Activated T-helper 2 cell treated with anti-CD3 and anti-CD28 coated beads, Interferon-gamma antibody, Interleukin-2, Interleukin-4, amounts not matched to agents 10 μg/mL and 5 μg/mL and 100 μg/mL, durations not matched to agents 14 hours and 24 hours and 36 hours (primary cell): ENCODE measurements around the gene ARHGEF17. TPM values are rescaled to one million over a fixed set of nuclear protein-coding genes. Genes with fewer than 3 reads are reported as not detected.
"Not testable (repeated sequence)": the region's sequence is repeated elsewhere in the genome, so short reads cannot be mapped to it uniquely, and the experiment has no call there.

Experiments
- DNase-seq: peaks from one replicate; pipeline ENCODE4 v3.0.0; 2021; ENCODE audit warnings: low spot score
- H3K27ac Mint-ChIP-seq: one replicate; pipeline ENCODE4 v1.8.0; 2021; ENCODE audit warnings: mixed read lengths
- H3K27me3 Mint-ChIP-seq: one replicate; pipeline ENCODE4 v1.8.0; 2021; ENCODE audit warnings: low read depth, mixed read lengths
- H3K36me3 Mint-ChIP-seq: one replicate; pipeline ENCODE4 v1.8.0; 2021; ENCODE audit warnings: low read depth, mixed read lengths
- H3K4me1 Mint-ChIP-seq: one replicate; pipeline ENCODE4 v1.8.0; 2021; ENCODE audit warnings: low read depth, mixed read lengths
- H3K4me3 Mint-ChIP-seq: one replicate; pipeline ENCODE4 v1.8.0; 2021; ENCODE audit warnings: low read depth, mild to moderate bottlenecking, moderate library complexity, mixed read lengths
- H3K9me3 Mint-ChIP-seq: one replicate; pipeline ENCODE4 v1.8.0; 2021; ENCODE audit warnings: mixed read lengths
- intact Hi-C: fragments of 100-400 bp; cut with micrococcal nuclease; formaldehyde crosslinking; loops from one replicate; pipeline ENCODE4 v1.15.1; 2023
- total RNA-seq: library from RNA; stranded (reverse); gene quantifications from 2 replicates; pipeline ENCODE4 v1.2.3, GENCODE V29; 2022

The ARHGEF17 gene
- total RNA-seq, 1 donor from 2014 or later, result 0.30 TPM

- Mint-ChIP-seq H3K27ac (no peak overlapping the region), H3K36me3 (no peaks in the 10 kb centered on the region), H3K9me3 (no peaks in the 10 kb centered on the region), H3K4me3 (no peak overlapping the region), H3K27me3 (peaks cover 27% of the 10 kb centered on the region), H3K4me1 (no peaks in the 10 kb centered on the region)
- intact Hi-C loops, result no loop called here
- DNase-seq, result no peak
Observed at GRCh38 chr11:73269459-73270015, 38.5 kb upstream of the ARHGEF17 start.

DNA sequence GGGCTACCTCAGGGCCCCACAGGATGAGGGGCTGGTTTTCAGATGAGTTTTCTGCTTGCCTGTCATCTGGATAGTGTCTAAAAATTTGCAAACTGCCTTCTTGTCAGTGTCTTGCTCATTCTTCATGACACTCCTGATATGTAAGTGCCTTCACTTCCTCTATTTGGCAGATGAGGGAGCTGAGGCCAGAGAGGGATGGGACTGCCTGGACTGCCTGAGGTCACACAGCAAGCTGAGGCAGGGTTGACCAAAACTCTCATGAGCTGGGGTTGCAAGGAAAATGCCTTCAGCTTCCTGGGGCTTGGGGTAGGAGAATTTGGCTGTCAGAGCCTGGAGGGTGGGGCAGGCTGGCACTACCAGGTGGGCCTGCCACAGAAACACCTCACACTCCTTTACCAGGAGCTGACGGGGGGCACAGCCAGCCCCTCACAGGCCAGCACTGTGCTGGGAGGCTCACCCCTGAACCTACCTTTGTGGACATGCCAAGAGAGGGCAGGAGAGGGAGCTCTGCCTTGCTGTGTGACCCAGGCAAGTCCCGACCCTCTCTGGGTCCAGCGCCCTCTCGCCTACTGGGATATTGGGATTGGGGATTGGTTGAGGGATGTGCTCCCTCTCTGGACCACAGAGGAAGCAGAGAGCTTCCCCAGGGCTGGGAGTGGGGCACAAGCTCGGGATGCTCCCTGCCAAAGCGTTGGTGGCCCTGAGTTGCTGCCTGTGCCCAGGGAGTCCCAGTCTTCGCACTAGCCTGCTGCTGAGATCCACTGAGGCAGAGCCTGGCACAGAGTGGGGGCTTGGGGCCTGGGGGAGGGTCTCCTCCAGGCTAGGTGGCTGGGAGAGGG is 37.8 kb upstream of the ARHGEF17 start:
- intact Hi-C loops, result no loop called here
- no peak overlapping the region for H3K4me3 Mint-ChIP-seq
- no peak for DNase-seq
- no peak overlapping the region for H3K27ac Mint-ChIP-seq
- no peaks in the 10 kb centered on the region for H3K36me3 Mint-ChIP-seq
- H3K9me3 Mint-ChIP-seq, result no peaks in the 10 kb centered on the region
- H3K27me3 Mint-ChIP-seq, result peaks cover 22% of the 10 kb centered on the region
- H3K4me1 Mint-ChIP-seq, result no peaks in the 10 kb centered on the region

- H3K36me3 Mint-ChIP-seq, result no peaks in the 10 kb centered on the region
- peaks cover 20% of the 10 kb centered on the region for H3K27me3 Mint-ChIP-seq
- H3K27ac Mint-ChIP-seq, result no peak overlapping the region
- H3K9me3 Mint-ChIP-seq, result no peaks in the 10 kb centered on the region
- no peak overlapping the region for H3K4me3 Mint-ChIP-seq
- no peaks in the 10 kb centered on the region for H3K4me1 Mint-ChIP-seq
- intact Hi-C loops, result no loop called here
- no peak for DNase-seq
Observed at GRCh38 chr11:73270855-73271477, 37.1 kb upstream of the ARHGEF17 start.

DNA sequence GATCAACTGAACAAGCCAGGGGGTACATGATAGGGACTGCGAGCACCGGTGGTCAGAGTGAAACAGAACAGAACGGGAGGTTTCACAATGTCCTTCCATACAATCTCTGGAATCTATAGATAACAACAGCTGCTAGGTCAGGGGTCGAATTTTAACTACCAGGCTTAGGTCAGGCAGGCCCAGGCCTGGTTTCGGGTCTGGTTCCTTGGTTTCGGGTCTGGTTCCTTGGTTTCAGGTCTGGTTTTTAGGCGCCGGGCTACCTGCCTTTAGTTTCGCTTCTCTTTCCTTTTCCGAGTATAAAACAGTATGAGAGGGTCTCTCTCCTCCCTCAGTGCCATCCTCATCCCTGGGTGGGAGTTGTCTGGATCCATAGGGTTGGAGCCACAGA is 36.6 kb upstream of the ARHGEF17 start:
- H3K9me3 Mint-ChIP-seq, H3K4me1 Mint-ChIP-seq, H3K36me3 Mint-ChIP-seq, intact Hi-C loops, H3K4me3 Mint-ChIP-seq, H3K27ac Mint-ChIP-seq, DNase-seq: not testable (repeated sequence)
- H3K27me3 Mint-ChIP-seq, result peaks cover 20% of the 10 kb centered on the region

GRCh38 chr11:73271936-73272679 is 36.0 kb upstream of the ARHGEF17 start, which contains the start of gene P2RY6:
Gene P2RY6, plus strand, starts transcription at chr11:73272338. Its CDS starts 24,181 bp downstream, at chr11:73296519.
- H3K27ac Mint-ChIP-seq, result no peak within 1 kb of the TSS
- H3K36me3 Mint-ChIP-seq, result no peaks in the 10 kb centered on the region
- H3K27me3 Mint-ChIP-seq, result peaks cover 20% of the 10 kb centered on the region
- intact Hi-C loops, result no loop called here
- DNase-seq, result no peak
- no peaks in the 10 kb centered on the region for H3K4me1 Mint-ChIP-seq
- H3K4me3 Mint-ChIP-seq, result no peak within 1 kb of the TSS
- no peaks in the 10 kb centered on the region for H3K9me3 Mint-ChIP-seq

- H3K27me3 Mint-ChIP-seq, result peaks cover 18% of the 10 kb centered on the region
- no peaks in the 10 kb centered on the region for H3K9me3 Mint-ChIP-seq
- no peak for DNase-seq
- H3K4me1 Mint-ChIP-seq, result no peaks in the 10 kb centered on the region
- no peak overlapping the region for H3K4me3 Mint-ChIP-seq
- H3K27ac Mint-ChIP-seq, result no peak overlapping the region
- intact Hi-C loops, result no loop called here
- no peaks in the 10 kb centered on the region for H3K36me3 Mint-ChIP-seq
Observed at GRCh38 chr11:73272680-73273038, 35.4 kb upstream of the ARHGEF17 start.

DNA sequence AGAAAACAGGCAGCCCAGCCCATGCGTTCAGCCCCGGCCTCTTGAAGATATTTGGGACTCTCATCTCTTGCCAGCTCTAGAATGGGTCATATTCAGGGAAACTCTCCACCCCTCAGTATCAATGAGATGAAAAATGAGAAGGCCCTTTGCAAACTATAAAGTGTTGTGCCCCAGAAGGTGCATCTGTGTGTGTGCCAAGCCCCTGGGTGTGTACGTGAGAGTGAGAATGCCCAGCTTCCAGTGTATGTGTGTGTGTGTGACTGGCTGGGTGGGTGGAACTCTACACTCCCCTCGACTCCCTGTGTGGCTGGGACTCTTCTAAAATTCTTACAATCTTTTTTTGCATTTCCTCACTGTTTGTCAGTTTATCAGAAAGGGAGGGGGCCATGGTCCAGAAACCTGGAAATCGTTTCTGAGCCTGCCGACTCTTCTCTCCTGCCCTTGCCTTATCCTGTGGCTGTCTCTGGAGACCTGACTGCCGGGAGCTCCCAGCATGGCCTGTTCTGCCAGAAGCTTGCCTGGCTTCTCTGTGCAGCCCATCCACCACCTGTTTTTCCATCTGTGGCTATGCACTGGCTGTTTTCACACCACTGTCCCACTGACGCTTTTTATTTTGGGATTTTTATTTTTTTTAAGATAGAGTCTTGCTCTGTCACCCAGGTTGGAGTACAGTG is 34.7 kb upstream of the ARHGEF17 start:
- no peaks in the 10 kb centered on the region for H3K36me3 Mint-ChIP-seq
- no peak overlapping the region for H3K4me3 Mint-ChIP-seq
- intact Hi-C loops, result no loop called here
- no peak for DNase-seq
- no peaks in the 10 kb centered on the region for H3K4me1 Mint-ChIP-seq
- no peak overlapping the region for H3K27ac Mint-ChIP-seq
- H3K27me3 Mint-ChIP-seq, result peaks cover 18% of the 10 kb centered on the region
- H3K9me3 Mint-ChIP-seq, result no peaks in the 10 kb centered on the region

DNA sequence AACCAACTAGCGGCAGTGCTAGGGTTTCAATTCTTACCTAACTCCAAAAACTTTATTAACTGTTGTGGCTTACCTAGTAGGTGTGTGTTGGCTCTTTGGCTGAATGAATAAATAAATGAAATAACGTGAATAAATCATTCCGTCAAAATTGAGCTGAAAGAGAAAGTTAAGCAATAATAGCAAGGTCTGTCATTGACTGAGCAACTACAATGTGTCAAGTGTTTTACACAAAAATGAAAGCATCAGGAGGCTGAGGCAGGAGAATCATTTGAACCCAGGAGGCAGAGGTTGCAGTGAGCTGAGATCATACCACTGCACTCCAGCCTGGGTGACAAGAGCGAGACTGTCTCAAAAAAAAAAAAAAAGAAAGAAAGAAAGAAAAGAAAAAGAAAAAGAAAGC is 33.9 kb upstream of the ARHGEF17 start:
- peaks cover 18% of the 10 kb centered on the region for H3K27me3 Mint-ChIP-seq
- DNase-seq, H3K4me3 Mint-ChIP-seq, H3K4me1 Mint-ChIP-seq, H3K27ac Mint-ChIP-seq, intact Hi-C loops, H3K36me3 Mint-ChIP-seq, H3K9me3 Mint-ChIP-seq: not testable (repeated sequence)

DNA sequence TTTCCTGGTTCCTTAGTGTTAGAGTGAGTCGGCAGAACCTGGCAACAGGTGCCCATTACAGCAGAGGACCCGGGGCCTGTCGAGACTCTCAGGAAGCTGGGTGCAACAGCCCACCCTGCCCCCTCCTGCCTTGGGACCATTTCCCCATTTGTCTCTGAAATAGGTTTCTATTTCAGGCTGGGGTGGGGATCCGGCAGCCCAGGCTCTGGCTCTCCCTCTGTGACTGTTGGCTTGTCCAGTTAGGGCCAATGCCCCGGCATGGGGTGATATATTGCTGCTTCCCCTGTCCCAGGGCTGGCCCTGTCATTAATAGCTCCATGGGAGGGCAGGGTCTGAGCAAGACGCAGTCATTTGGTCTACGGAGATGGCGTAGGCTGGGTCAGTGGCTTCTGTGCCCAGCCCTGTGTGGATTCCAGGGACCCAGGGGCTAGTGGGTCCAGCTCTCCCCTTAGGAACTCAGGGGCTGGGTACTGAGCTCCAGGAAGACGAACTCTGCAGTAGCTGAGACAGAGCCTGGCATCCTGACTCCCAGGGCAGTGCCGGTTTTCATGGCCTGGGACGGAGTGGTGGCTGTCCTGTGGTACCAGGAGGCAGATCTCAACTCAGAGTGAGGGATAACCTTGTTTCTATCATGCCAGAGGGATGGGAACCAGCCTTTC is 33.2 kb upstream of the ARHGEF17 start:
- Mint-ChIP-seq H3K4me3 (no peak overlapping the region), H3K27me3 (peaks cover 18% of the 10 kb centered on the region), H3K27ac (no peak overlapping the region), H3K4me1 (no peaks in the 10 kb centered on the region), H3K9me3 (no peaks in the 10 kb centered on the region), H3K36me3 (no peaks in the 10 kb centered on the region)
- DNase-seq, result no peak
- intact Hi-C loops, result no loop called here

GRCh38 chr11:73275381-73275750 is 32.7 kb upstream of the ARHGEF17 start:
- no peak overlapping the region for H3K27ac Mint-ChIP-seq
- H3K27me3 Mint-ChIP-seq, result peaks cover 18% of the 10 kb centered on the region
- no peak overlapping the region for H3K4me3 Mint-ChIP-seq
- no peak for DNase-seq
- no peaks in the 10 kb centered on the region for H3K36me3 Mint-ChIP-seq
- H3K4me1 Mint-ChIP-seq, result no peaks in the 10 kb centered on the region
- intact Hi-C loops, result no loop called here
- no peaks in the 10 kb centered on the region for H3K9me3 Mint-ChIP-seq

GRCh38 chr11:73277467-73277866 is 30.6 kb upstream of the ARHGEF17 start:
- H3K9me3 Mint-ChIP-seq, result no peaks in the 10 kb centered on the region
- no peaks in the 10 kb centered on the region for H3K36me3 Mint-ChIP-seq
- H3K4me3 Mint-ChIP-seq, result no peak overlapping the region
- peaks cover 18% of the 10 kb centered on the region for H3K27me3 Mint-ChIP-seq
- peaks cover 8% of the 10 kb centered on the region for H3K4me1 Mint-ChIP-seq
- intact Hi-C loops, result no loop called here
- no peak overlapping the region for H3K27ac Mint-ChIP-seq
- no peak for DNase-seq

DNA sequence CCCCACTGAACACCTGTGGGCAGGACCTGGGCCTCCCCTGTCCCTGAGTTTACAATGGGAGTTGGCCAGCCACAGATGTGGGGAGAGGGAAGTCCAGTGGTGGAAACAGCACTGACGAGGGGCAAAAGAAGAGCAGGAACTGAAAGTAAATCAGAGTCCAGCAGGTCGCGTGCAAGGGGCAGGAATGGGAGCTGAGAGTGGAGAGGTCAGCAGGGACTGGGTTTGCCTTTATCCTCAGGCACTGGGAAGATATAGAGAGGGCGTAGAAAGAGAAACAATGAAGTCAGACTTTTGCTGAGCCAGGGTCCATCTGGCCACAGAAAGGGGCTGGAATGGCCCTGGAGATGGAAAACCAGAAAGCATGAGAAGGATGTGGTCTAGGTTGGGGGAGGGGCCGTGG is 27.4 kb upstream of the ARHGEF17 start:
- Mint-ChIP-seq H3K4me3 (no peak overlapping the region), H3K4me1 (peaks cover 8% of the 10 kb centered on the region), H3K27me3 (peaks cover 10% of the 10 kb centered on the region), H3K36me3 (no peaks in the 10 kb centered on the region), H3K27ac (no peak overlapping the region), H3K9me3 (no peaks in the 10 kb centered on the region)
- intact Hi-C loops, result loop anchor here (10.0 kb wide), 1 partner anchor 96 kb away; no protein-coding TSS in a partner anchor
- DNase-seq, result no peak
